Kidney epithelial cell (primary cell): ENCODE measurements around the gene ORC2. TPM values are rescaled to one million over a fixed set of nuclear protein-coding genes. Genes with fewer than 3 reads are reported as not detected.
A peak's percentile ranks its signal among the peaks of the same experiment; 100 is the strongest.

ENCODE experiments used
- DNase-seq: peaks from one replicate; pipeline ENCODE4 v3.0.0-alpha.2; 2010; ENCODE audit warnings: low read depth
- H3K27me3 ChIP-seq: 2 replicates; pipeline ENCODE4 v1.6.0; 2011; ENCODE audit warnings: low read length; ENCODE audit not compliant: control insufficient read depth, insufficient read depth
- H3K36me3 ChIP-seq: 2 replicates; pipeline ENCODE4 v1.5.1; 2011; ENCODE audit warnings: low read length; ENCODE audit not compliant: control insufficient read depth, insufficient read depth
- H3K4me3 ChIP-seq: 2 replicates; pipeline ENCODE4 v1.5.1; 2011; ENCODE audit warnings: low read depth, mild to moderate bottlenecking, control low read depth, low read length
- CTCF ChIP-seq: IDR thresholded peaks from 2 replicates; pipeline ENCODE4 v1.5.1; 2011; ENCODE audit warnings: mild to moderate bottlenecking, moderate library complexity, low read length, control low read depth, inconsistent platforms; ENCODE audit not compliant: insufficient read depth, poor library complexity, severe bottlenecking
- total RNA-seq: library from RNA; depleted of rRNA; stranded (reverse); fragments of >200 nt; gene quantifications from 2 replicates; pipeline ENCODE4 v1.2.3, GENCODE V29; 2015

Gene ORC2
- total RNA-seq: 16.2 and 17.3 TPM in 2 replicates

DNA sequence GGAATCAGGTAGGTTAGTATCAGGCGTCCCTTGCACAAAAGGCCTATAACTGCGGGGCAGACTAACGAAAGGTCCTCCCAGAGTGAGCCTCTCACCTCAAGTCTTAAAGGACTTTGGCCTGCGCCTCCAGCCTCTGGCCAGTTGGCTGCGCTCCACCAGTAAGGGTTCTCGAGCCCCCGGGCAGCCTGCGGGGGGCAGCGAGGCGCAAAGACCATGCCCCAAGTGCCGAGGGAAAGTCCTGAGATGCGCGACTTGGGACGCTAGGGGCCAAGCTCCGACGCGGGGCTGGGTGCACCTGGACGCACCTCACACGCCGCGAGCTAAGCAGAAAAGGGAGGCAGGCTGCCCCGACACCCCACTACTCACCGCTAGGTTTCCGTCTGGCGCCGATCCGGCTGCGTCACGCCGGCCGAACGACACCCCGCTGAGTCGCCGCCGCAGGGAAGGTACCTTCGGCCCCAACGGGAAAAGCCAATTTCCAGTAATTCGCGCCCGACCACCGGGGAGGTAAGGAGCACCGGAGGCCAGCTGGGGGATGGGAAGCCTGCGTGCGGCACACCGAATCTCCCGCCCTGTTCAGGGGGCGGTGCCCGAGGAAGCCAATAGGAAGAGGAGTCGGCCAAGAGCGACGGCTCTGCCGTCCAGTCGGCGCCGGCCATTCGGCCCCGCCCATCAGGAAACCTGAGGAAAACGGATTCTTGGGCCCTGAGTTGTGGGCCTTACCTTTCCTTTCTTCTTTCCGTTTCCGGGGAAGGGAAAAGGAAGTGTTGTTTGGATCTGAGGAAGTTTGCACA is at the start of gene ORC2:
Gene ORC2 (minus strand): TSS at position 537 of the 794 bp plus-strand sequence. CDS start 5,537 bp downstream, outside the sequence.
- TF ChIP-seq CTCF: peak; percentile 72

DNA sequence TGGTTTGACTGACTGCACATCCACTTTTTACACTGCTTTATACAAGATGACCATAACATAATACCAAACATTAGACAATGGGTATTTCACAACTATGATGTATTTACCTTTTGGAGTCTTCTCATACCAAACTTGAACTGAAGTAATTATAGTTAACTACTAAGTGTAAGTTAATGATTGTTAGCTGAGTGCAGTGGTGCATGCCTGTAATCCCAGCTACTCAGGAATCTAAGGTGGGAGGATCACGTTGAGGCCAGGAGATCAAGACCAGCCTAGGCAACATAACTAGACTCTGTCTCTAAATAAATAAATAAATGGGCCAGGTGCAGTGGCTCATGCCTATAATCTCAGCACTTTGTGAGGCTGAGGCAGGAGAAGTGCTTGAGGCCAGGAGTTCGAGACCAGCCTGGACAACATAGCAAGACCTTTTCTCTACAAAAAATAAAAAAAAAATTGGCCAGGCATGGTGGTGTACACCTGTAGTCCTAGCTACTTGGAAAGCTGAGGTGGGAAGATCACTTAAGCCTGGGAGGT is 44.9 kb upstream of the ORC2 start:
- DNase-seq: peak; percentile 77
- Histone ChIP-seq H3K27me3 (no peaks in the 10 kb centered on the region), H3K36me3 (no peaks in the 10 kb centered on the region), H3K4me3 (no peak overlapping the region)
- TF ChIP-seq CTCF: no peak

More for the DNA sequence above, at the start of gene ORC2:
- Histone ChIP-seq H3K4me3 (peak within 1 kb of the TSS; percentile 90), H3K36me3 (no peaks in the 10 kb centered on the region), H3K27me3 (no peaks in the 10 kb centered on the region)
- peak; percentile 74 for DNase-seq

GRCh38 chr2:201007584-201007998 is 44.1 kb upstream of the ORC2 start:
- no peaks in the 10 kb centered on the region for H3K36me3 ChIP-seq
- no peaks in the 10 kb centered on the region for H3K27me3 ChIP-seq
- no peak overlapping the region for H3K4me3 ChIP-seq
- no peak for DNase-seq
- TF ChIP-seq CTCF: no peak

- TF ChIP-seq CTCF: no peak
- no peaks in the 10 kb centered on the region for H3K27me3 ChIP-seq
- DNase-seq: no peak
- H3K36me3 ChIP-seq: no peaks in the 10 kb centered on the region
- no peak overlapping the region for H3K4me3 ChIP-seq
Measured at GRCh38 chr2:201006704-201007103, 43.2 kb upstream of the ORC2 start.

DNA sequence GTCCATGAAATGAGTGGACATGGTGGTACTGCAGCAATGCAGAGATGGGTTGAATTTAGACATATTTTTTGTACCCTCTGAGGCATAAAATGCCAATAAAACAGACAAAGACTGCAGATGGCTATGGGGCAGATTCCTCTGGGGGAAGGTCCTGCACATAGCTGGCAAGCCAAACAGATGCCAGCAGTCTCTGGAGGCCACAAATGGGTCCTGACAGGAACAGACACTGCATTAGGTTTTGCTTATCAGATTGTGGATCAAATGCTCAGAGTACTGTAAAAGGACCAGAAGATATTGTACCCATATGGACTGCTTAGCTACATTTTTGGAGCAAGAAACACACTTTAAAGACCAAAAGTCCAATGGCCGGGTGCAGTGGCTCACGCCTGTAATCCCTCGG is 40.9 kb upstream of the ORC2 start:
- no peak for TF ChIP-seq CTCF
- no peaks in the 10 kb centered on the region for H3K36me3 ChIP-seq
- DNase-seq: no peak

GRCh38 chr2:200993097-200993496 is 29.6 kb upstream of the ORC2 start:
- Histone ChIP-seq H3K4me3 (no peak overlapping the region), H3K36me3 (no peaks in the 10 kb centered on the region), H3K27me3 (no peaks in the 10 kb centered on the region)
- no peak for TF ChIP-seq CTCF
- DNase-seq: no peak

More for the DNA sequence above, 40.9 kb upstream of the ORC2 start:
- no peaks in the 10 kb centered on the region for H3K27me3 ChIP-seq
- no peak overlapping the region for H3K4me3 ChIP-seq
